Stimulated activated CD8-positive, alpha-beta memory T cell treated with anti-CD3 and anti-CD28 coated beads, Interleukin-15, amount 100 ng/mL, for 1 hour (primary cell): ENCODE results near the gene MTHFD2L.

Source experiments
- DNase-seq: peaks from one replicate; pipeline ENCODE4 v3.0.0-alpha.2; 2020; ENCODE audit warnings: low read depth

Gene MTHFD2L

GRCh38 chr4:74132944-74133343, 25.0 kb upstream of the MTHFD2L start:
- DNase-seq, result no peak

- DNase-seq, result no peak
These were observed 24.0 kb upstream of the MTHFD2L start for GRCh38 chr4:74133786-74134499.

GRCh38 chr4:74134500-74134852, 23.4 kb upstream of the MTHFD2L start:
- DNase-seq, result no peak

- no peak for DNase-seq
These were observed 11.3 kb upstream of the MTHFD2L start for GRCh38 chr4:74146581-74147129.

- DNase-seq, result no peak
These were observed 9.7 kb upstream of the MTHFD2L start for GRCh38 chr4:74148205-74148604.

GRCh38 chr4:74152836-74153235, 5.1 kb upstream of the MTHFD2L start:
- DNase-seq, result no peak

- DNase-seq, result no peak
These were observed 1.4 kb upstream of the MTHFD2L start for GRCh38 chr4:74156521-74156920.

GRCh38 chr4:74157154-74157553, 764 bp upstream of the MTHFD2L start:
- no peak for DNase-seq

GRCh38 chr4:74158466-74159142, 686 bp downstream of the MTHFD2L start:
- no peak for DNase-seq

GRCh38 chr4:74159143-74159709, 1.3 kb downstream of the MTHFD2L start:
- DNase-seq, result no peak

GRCh38 chr4:74161666-74162450, 3.9 kb downstream of the MTHFD2L start:
- DNase-seq, result no peak

- no peak for DNase-seq
These were observed 8.2 kb downstream of the MTHFD2L start for GRCh38 chr4:74166135-74166534.

GRCh38 chr4:74166818-74167217, 8.9 kb downstream of the MTHFD2L start:
- DNase-seq, result no peak

GRCh38 chr4:74167585-74167984, 9.7 kb downstream of the MTHFD2L start:
- no peak for DNase-seq

- no peak for DNase-seq
These were observed 10.9 kb downstream of the MTHFD2L start for GRCh38 chr4:74168841-74169240.

GRCh38 chr4:74173321-74173720, 15.4 kb downstream of the MTHFD2L start:
- no peak for DNase-seq

- DNase-seq, result no peak
These were observed 16.5 kb downstream of the MTHFD2L start for GRCh38 chr4:74174421-74174820.

- DNase-seq, result no peak
These were observed 17.0 kb downstream of the MTHFD2L start for GRCh38 chr4:74174941-74175340.

- no peak for DNase-seq
These were observed 17.5 kb downstream of the MTHFD2L start for GRCh38 chr4:74175379-74175778.

GRCh38 chr4:74178798-74179197, 20.9 kb downstream of the MTHFD2L start:
- no peak for DNase-seq

- no peak for DNase-seq
These were observed 23.3 kb downstream of the MTHFD2L start for GRCh38 chr4:74181219-74181618.

GRCh38 chr4:74188912-74189311, 31.0 kb downstream of the MTHFD2L start:
- DNase-seq, result no peak
